AG08395 (cell line): ENCODE data around the gene CNPPD1.
"Not testable (repeated sequence)": the region's sequence is repeated elsewhere in the genome, so short reads cannot be mapped to it uniquely, and the experiment has no call there.

ENCODE experiments used
- DNase-seq: peaks from one replicate; pipeline ENCODE4 v3.0.0; 2012; ENCODE audit warnings: mixed read lengths, low spot score

Gene CNPPD1

GRCh38 chr2:219207884-219208740 is 31.4 kb upstream of the CNPPD1 start:
- peak; percentile 37 for DNase-seq

GRCh38 chr2:219207134-219207883 is 30.6 kb upstream of the CNPPD1 start:
- DNase-seq, result no peak

- DNase-seq, result peak; percentile 99
These were observed 29.8 kb upstream of the CNPPD1 start, which contains the start of gene ZFAND2B for GRCh38 chr2:219206328-219207133. Gene ZFAND2B (plus strand): TSS chr2:219206782. CDS start chr2:219206988, 206 bp downstream.

- no peak for DNase-seq
These were observed 29.2 kb upstream of the CNPPD1 start for GRCh38 chr2:219205981-219206327.

- no peak for DNase-seq
These were observed 28.4 kb upstream of the CNPPD1 start for GRCh38 chr2:219205165-219205538.

- no peak for DNase-seq
These were observed 27.9 kb upstream of the CNPPD1 start for GRCh38 chr2:219204425-219205164.

- not testable (repeated sequence) for DNase-seq
These were observed 24.6 kb upstream of the CNPPD1 start for GRCh38 chr2:219201331-219201730.

GRCh38 chr2:219200502-219201326 is 24.0 kb upstream of the CNPPD1 start:
- DNase-seq, result not testable (repeated sequence)

GRCh38 chr2:219199470-219200211 is 22.9 kb upstream of the CNPPD1 start:
- no peak for DNase-seq

GRCh38 chr2:219198974-219199373 is 22.2 kb upstream of the CNPPD1 start:
- DNase-seq, result no peak

- DNase-seq, result no peak
These were observed 20.7 kb upstream of the CNPPD1 start for GRCh38 chr2:219197388-219197787.

GRCh38 chr2:219186754-219187456 is 10.2 kb upstream of the CNPPD1 start:
- DNase-seq, result no peak

GRCh38 chr2:219184121-219184520 is 7.4 kb upstream of the CNPPD1 start:
- no peak for DNase-seq

GRCh38 chr2:219183151-219183772 is 6.5 kb upstream of the CNPPD1 start:
- no peak for DNase-seq

- DNase-seq, result no peak
These were observed 5.8 kb upstream of the CNPPD1 start for GRCh38 chr2:219182331-219183150.

GRCh38 chr2:219181531-219181930 is 4.8 kb upstream of the CNPPD1 start:
- DNase-seq, result no peak

GRCh38 chr2:219180961-219181360 is 4.2 kb upstream of the CNPPD1 start:
- no peak for DNase-seq
